H1 (cell line): ENCODE data around the gene KIF1C. TPM values are rescaled to one million over a fixed set of nuclear protein-coding genes. Genes with fewer than 3 reads are reported as not detected.

Source experiments
- CHD1 ChIP-seq: IDR thresholded peaks from 2 replicates; pipeline ENCODE4 v1.6.1; 2012; ENCODE audit warnings: low read depth, low read length, improper control_type of control experiment
- CHD2 ChIP-seq: IDR thresholded peaks from 2 replicates; pipeline ENCODE4 v1.6.1; 2012; ENCODE audit warnings: low read length, improper control_type of control experiment
- CHD7 ChIP-seq: fragments of 300-600 bp; sonication (generic); IDR thresholded peaks from 2 replicates; pipeline ENCODE4 v1.7.1; 2012; ENCODE audit warnings: low read length, moderate library complexity, mild to moderate bottlenecking, inconsistent platforms; ENCODE audit not compliant: insufficient replicate concordance
- HDAC2 ChIP-seq, 2 experiments: fragments of 300-600 bp in 1 of 2; sonication (generic) in 1 of 2; IDR thresholded peaks; 2 replicates each; pipeline ENCODE4 v1.6.1; 2011 to 2012; ENCODE audit warnings: low read depth in 2 of 2, low read length in 2 of 2, mild to moderate bottlenecking in 2 of 2, moderate library complexity in 2 of 2, borderline replicate concordance in 1 of 2, inconsistent platforms in 1 of 2
- SUZ12 ChIP-seq: fragments of 200-600 bp; sonication (generic); IDR thresholded peaks from 2 replicates; pipeline ENCODE4 v1.6.1; 2012; ENCODE audit warnings: mild to moderate bottlenecking, inconsistent platforms, low read length, moderate library complexity, mixed read lengths
- TAF7 ChIP-seq: optimal IDR thresholded peaks from 2 replicates; pipeline ENCODE3; 2011; ENCODE audit warnings: low read depth, mild to moderate bottlenecking, inconsistent platforms, low read length, moderate library complexity, borderline replicate concordance
- polyA plus RNA-seq, 7 experiments: library from polyadenylated mRNA; depleted of rRNA in 3 of 7; stranded (reverse) in 5 of 7; unstranded in 2 of 7; fragments of >200 nt in 5 of 7; fragments of 200-250 nt in 2 of 7; gene quantifications; 1 replicate in 5 of 7; 2 replicates in 1 of 7; 4 replicates in 1 of 7; pipeline versions ENCODE4 v1.2.1 to v1.2.3, GENCODE V29; 2011 to 2013; ENCODE audit warnings: missing spikeins in 2 of 7, mixed read lengths in 2 of 7
- total RNA-seq: library from RNA; stranded (reverse); fragmentation: NEBNext Ultra II Directional; extraction: Animal tissue kit (Norgen Biotek cat#: 25700); gene quantifications from 2 replicates; pipeline ENCODE4 v1.2.1, GENCODE V29; 2021

The KIF1C gene
- total and polyA plus RNA-seq, 2 of the 8 experiments (the other 6 are each of a cell fraction or from before 2014, with no cell fraction given) = 14.3 to 114 TPM

DNA sequence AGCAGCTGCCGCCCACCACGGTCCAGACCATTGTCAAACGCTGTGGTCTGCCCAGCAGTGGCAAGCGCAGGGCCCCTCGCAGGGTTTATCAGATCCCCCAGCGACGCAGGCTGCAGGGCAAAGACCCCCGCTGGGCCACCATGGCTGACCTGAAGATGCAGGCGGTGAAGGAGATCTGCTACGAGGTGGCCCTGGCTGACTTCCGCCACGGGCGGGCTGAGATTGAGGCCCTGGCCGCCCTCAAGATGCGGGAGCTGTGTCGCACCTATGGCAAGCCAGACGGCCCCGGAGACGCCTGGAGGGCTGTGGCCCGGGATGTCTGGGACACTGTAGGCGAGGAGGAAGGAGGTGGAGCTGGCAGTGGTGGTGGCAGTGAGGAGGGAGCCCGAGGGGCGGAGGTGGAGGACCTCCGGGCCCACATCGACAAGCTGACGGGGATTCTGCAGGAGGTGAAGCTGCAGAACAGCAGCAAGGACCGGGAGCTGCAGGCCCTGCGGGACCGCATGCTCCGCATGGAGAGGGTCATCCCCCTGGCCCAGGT is 24.5 kb downstream of the KIF1C start (continued):
- TF ChIP-seq CHD7 (no peak), SUZ12 (no peak), CHD1 (no peak), CHD2 (no peak), HDAC2 (IDR thresholded peaks at IDR 0.05; ENCODE audit: borderline replicate concordance in 1 of 2, low read depth in 2 of 2, low read length in 2 of 2) (no peak), TAF7 (no peak)
